ENCODE measurements around the gene PRKAR1A.

DNA sequence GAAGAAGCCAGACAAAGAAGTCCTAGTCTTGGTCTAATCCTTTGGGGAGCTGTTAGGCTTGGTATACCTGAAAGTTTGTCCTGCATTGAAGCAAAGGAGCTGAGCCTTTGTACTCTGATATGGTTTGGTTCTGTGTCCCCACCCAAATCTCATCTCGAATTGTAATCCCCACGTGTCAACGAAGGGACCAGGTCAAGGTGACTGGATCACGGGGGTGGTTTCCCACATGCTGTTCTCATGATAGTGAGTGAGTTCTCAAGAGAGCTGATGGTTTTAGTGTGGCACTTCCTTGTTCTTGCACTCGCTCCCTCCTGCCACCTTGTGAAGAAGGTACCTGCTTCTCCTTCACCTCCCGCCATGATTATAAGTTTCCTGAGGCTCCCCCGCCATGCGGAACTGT lies 55.4 kb downstream of the PRKAR1A start:
- TF ChIP-seq, protein P1, sequence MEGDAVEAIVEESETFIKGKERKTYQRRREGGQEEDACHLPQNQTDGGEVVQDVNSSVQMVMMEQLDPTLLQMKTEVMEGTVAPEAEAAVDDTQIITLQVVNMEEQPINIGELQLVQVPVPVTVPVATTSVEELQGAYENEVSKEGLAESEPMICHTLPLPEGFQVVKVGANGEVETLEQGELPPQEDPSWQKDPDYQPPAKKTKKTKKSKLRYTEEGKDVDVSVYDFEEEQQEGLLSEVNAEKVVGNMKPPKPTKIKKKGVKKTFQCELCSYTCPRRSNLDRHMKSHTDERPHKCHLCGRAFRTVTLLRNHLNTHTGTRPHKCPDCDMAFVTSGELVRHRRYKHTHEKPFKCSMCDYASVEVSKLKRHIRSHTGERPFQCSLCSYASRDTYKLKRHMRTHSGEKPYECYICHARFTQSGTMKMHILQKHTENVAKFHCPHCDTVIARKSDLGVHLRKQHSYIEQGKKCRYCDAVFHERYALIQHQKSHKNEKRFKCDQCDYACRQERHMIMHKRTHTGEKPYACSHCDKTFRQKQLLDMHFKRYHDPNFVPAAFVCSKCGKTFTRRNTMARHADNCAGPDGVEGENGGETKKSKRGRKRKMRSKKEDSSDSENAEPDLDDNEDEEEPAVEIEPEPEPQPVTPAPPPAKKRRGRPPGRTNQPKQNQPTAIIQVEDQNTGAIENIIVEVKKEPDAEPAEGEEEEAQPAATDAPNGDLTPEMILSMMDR (IDR thresholded peaks at IDR 0.05; ENCODE audit: insufficient read depth, low read length, poor library complexity, severe bottlenecking): no peak
- TF ChIP-seq EZH2phosphoT487 (conservative IDR thresholded peaks at IDR 0.05; ENCODE audit: low read length): no peak
